Activated T-cell treated with anti-CD3 and anti-CD28 coated beads, Interleukin-2, amount 50 U/mL, for 4 hours (primary cell): Measurements from ENCODE around the gene ZNF740. TPM values are rescaled to one million over a fixed set of nuclear protein-coding genes. Genes with fewer than 3 reads are reported as not detected.
"Not testable (repeated sequence)": the region's sequence is repeated elsewhere in the genome, so short reads cannot be mapped to it uniquely, and the experiment has no call there.

Experiments
- ATAC-seq, 2 donors: fragments of 200-7000 bp; cut with Tn5 transposase; one replicate each; pipeline ENCODE4 v1.10.0; 2021
- DNase-seq: peaks from one replicate; pipeline ENCODE4 v3.0.0-alpha.2; 2020
- H3K27me3 Mint-ChIP-seq: one replicate; pipeline ENCODE4 v1.8.0; 2021; ENCODE audit warnings: low read depth, mixed read lengths
- H3K36me3 Mint-ChIP-seq: one replicate; pipeline ENCODE4 v1.8.0; 2022; ENCODE audit warnings: mixed read lengths; ENCODE audit not compliant: insufficient read depth
- H3K4me1 Mint-ChIP-seq: one replicate; pipeline ENCODE4 v1.8.0; 2021; ENCODE audit warnings: low read depth, mixed read lengths
- H3K4me3 Mint-ChIP-seq: one replicate; pipeline ENCODE4 v1.8.0; 2021; ENCODE audit warnings: mild to moderate bottlenecking, moderate library complexity, mixed read lengths
- H3K9me3 Mint-ChIP-seq: one replicate; pipeline ENCODE4 v1.8.0; 2021; ENCODE audit warnings: mixed read lengths
- total RNA-seq, 3 donors: library from RNA; stranded (reverse); gene quantifications; one replicate each; pipeline ENCODE4 v1.2.1, GENCODE V29; 2021

The ZNF740 gene
- total RNA-seq, 3 donors from 2014 or later: 29.7 to 41.5 (median 36.6) TPM

DNA sequence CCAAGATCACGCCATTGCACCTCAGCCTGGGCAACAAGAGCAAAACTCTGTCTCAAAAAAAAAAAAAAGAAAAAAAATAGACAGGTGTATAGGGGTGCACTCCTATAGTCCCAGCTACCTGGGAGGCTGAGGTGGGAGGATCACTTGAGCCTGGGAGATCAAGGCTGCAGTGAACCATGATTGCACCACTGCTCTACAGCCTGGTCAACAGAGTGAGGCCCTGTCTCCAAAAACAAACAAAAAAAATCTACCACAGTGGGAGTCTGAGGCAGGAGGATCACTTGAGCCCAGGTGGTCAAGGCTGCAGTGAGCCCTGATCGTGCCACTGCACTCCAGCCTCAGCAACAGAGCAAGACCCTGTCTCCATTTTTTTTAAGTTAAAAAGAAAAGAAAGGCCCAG, 17.5 kb upstream of the ZNF740 start:
- H3K9me3 Mint-ChIP-seq, H3K27me3 Mint-ChIP-seq, DNase-seq, H3K4me3 Mint-ChIP-seq, H3K36me3 Mint-ChIP-seq, H3K4me1 Mint-ChIP-seq, ATAC-seq: not testable (repeated sequence)

DNA sequence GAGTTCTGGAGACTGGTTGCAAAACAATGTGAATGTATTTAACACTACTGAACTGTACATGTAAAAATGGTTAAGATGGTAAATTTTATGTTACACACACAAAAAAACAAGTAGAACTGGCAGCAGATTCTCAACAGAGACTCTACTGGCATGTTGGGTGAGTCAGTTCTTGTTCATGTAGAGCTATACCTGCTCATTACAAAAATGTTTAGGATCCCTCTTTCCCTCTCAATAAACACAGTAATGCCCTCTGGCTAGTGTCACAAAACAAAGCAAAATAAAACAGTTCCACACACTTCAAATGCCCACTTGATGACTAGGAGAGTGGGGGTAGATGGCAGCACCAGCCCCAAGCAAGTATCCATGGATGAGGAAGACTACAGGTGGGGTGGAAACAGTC, 13.7 kb upstream of the ZNF740 start:
- Mint-ChIP-seq H3K4me3 (no peak overlapping the region), H3K9me3 (no peaks in the 10 kb centered on the region)
- DNase-seq: no peak

DNA sequence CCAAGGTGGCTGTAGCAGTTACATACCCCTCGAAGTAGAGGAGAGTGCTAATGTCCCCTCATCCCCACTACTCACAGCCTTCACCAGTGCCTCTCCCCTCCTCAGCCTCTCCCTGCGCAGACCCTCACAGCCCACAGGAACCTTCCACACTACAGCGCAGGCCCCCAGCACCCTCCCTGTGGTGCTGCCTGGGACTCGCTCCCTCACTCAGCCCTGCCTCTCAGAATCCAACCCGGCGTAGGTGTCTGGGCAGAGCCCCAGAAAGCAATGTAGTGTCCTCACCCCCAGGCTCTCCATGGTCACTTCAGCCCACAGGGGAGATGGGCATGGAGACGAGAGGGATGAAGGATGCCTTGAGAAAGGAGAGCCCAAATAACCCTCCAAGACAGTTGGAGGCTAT, 10.9 kb upstream of the ZNF740 start:
- no peaks in the 10 kb centered on the region for H3K27me3 Mint-ChIP-seq
- DNase-seq (no peak), ATAC-seq (no peak)
- peaks cover 12% of the 10 kb centered on the region for H3K36me3 Mint-ChIP-seq
- no peaks in the 10 kb centered on the region for H3K4me1 Mint-ChIP-seq
- H3K4me3 Mint-ChIP-seq: no peak overlapping the region
- H3K9me3 Mint-ChIP-seq: no peaks in the 10 kb centered on the region

More for the DNA sequence above, 13.7 kb upstream of the ZNF740 start:
- no peak for ATAC-seq
- peaks cover 11% of the 10 kb centered on the region for H3K36me3 Mint-ChIP-seq
- no peaks in the 10 kb centered on the region for H3K4me1 Mint-ChIP-seq
- H3K27me3 Mint-ChIP-seq: no peaks in the 10 kb centered on the region

GRCh38 chr12:53170215-53170614, 10.3 kb upstream of the ZNF740 start:
- Mint-ChIP-seq H3K36me3 (peaks cover 12% of the 10 kb centered on the region), H3K27me3 (no peaks in the 10 kb centered on the region), H3K9me3 (no peaks in the 10 kb centered on the region), H3K4me3 (no peak overlapping the region), H3K4me1 (no peaks in the 10 kb centered on the region)
- no peak for ATAC-seq
- no peak for DNase-seq

DNA sequence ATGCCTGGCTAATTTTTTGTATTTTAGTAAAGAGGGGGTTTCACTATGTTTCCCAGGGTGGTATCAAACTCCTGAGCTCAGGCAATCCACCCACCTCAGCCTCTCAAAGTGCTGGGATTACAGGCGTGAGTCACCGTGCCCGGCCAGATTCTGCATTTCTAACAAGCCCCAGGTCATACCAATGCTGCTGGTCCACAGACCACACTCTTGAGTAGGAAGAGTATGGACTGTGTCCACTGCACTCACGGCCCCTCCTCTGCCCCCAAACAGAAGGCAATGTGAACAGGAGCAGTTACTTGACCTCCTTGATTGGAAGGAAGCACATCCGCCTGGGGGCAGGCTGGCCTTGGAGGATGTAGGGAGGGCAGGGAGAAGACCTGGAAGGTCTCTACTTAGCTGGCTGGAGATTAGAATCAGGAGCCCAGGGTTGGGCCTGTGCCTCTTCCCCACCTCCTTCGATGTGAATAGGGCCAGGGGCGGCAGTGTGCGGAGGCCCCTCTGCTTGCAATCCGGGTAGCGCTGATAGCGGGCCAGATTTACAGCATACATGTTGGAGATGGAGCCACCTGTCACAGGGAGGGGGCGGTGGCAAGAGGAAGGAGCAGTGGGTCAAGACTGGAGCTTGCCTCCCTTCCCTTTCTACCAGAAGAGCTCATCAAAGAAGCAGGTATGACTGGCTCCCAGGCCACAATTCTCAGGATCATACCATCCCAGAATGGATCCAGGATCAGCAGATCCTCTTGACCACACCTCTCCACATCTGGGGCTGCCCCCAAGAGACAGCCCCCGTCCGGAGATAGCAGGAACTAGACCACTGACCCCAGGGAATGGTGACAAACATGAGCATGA, 9.4 kb upstream of the ZNF740 start:
- no peaks in the 10 kb centered on the region for H3K9me3 Mint-ChIP-seq
- peaks cover 12% of the 10 kb centered on the region for H3K36me3 Mint-ChIP-seq

GRCh38 chr12:53171725-53172329, 8.7 kb upstream of the ZNF740 start:
- Mint-ChIP-seq H3K4me1 (no peaks in the 10 kb centered on the region), H3K4me3 (no peak overlapping the region), H3K36me3 (peaks cover 12% of the 10 kb centered on the region), H3K9me3 (no peaks in the 10 kb centered on the region), H3K27me3 (no peaks in the 10 kb centered on the region)
- DNase-seq (no peak), ATAC-seq (no peak)

More for the DNA sequence above, 9.4 kb upstream of the ZNF740 start:
- no peak overlapping the region for H3K4me3 Mint-ChIP-seq
- H3K27me3 Mint-ChIP-seq: no peaks in the 10 kb centered on the region
- ATAC-seq: no peak
- no peak for DNase-seq
- H3K4me1 Mint-ChIP-seq: no peaks in the 10 kb centered on the region

DNA sequence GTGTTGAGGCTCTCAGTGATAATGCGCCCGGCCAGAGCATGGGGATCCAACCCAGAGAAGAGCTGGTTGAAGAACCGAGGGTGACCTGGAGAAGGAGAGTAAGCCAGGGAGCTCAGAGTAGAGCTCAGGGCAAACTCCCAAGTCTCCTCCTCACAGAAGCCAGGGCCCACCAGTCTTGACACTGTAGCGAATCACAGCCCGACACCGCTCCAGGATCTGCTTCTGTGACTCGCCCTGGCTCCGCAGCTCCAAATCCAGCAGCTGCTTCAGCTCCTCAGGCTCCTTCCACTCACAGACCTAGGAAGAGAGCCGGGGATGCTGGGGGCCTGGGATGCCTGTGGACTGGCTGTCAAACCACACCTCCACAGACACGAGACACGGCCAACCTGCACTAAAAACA, 8.2 kb upstream of the ZNF740 start:
- Mint-ChIP-seq H3K27me3 (no peaks in the 10 kb centered on the region), H3K9me3 (no peaks in the 10 kb centered on the region), H3K36me3 (peaks cover 12% of the 10 kb centered on the region), H3K4me3 (no peak overlapping the region), H3K4me1 (no peaks in the 10 kb centered on the region)
- no peak for DNase-seq
- ATAC-seq: no peak

DNA sequence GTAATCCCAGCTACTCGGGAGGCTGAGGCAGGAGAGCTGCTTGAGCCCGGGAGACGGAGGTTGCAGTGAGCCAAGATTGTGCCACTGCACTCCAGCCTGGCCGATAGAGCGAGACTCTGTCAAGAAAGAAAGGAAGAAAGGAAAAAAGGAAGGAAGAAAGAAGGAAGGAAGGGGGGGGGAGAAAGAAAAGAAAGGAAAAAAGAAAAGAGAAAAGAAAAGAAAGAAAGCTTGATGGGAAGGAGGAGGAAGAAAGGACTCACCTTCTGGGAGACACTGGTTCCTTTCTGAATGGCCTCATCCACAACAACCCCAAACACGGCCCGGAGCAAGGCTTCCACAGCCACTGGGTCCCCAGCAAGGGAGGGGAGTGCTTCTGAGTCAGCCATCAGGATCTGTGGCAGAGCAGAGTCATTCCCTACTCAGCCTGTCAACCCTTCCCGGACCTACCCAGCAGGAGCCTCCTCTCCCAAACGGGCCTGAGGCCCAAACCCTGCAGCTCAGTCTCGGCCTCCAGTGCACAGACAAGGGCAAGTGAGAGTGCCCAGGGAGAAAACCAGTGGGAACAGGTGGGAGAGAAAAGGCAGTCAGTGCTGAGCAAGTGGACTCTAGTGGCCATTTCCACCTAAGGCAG, 7.3 kb upstream of the ZNF740 start:
- Mint-ChIP-seq H3K4me3 (no peak overlapping the region), H3K27me3 (no peaks in the 10 kb centered on the region), H3K9me3 (no peaks in the 10 kb centered on the region), H3K4me1 (no peaks in the 10 kb centered on the region), H3K36me3 (peaks cover 12% of the 10 kb centered on the region)
- no peak for DNase-seq
- no peak for ATAC-seq

- DNase-seq (no peak), ATAC-seq (no peak)
- Mint-ChIP-seq H3K4me3 (no peak overlapping the region), H3K27me3 (no peaks in the 10 kb centered on the region), H3K36me3 (peaks cover 7% of the 10 kb centered on the region), H3K4me1 (peaks cover 11% of the 10 kb centered on the region), H3K9me3 (no peaks in the 10 kb centered on the region)
These were observed 5.5 kb upstream of the ZNF740 start for GRCh38 chr12:53174881-53175491.

DNA sequence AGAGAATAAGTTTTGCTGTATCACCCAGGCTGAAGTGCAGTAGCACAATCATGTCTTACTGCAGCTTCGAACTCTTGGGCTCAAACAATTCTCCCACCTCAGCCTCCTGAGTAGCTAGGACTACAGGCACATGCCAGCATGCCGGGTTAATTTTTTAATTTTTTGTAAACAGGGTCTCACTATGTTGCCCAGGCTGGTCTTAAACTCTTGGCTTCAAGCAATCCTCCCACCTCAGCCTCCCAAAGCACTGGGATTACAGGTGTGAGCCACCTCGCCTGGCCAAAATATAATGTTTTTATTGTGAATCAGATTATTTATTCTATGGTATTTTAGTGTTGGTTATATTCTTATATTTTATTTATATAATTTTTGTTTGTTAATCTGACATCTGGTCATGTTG, 3.8 kb upstream of the ZNF740 start:
- DNase-seq (no peak), ATAC-seq (no peak)
- peaks cover 8% of the 10 kb centered on the region for H3K36me3 Mint-ChIP-seq
- no peaks in the 10 kb centered on the region for H3K27me3 Mint-ChIP-seq
- H3K9me3 Mint-ChIP-seq: no peaks in the 10 kb centered on the region
- peaks cover 18% of the 10 kb centered on the region for H3K4me1 Mint-ChIP-seq
- no peak overlapping the region for H3K4me3 Mint-ChIP-seq

DNA sequence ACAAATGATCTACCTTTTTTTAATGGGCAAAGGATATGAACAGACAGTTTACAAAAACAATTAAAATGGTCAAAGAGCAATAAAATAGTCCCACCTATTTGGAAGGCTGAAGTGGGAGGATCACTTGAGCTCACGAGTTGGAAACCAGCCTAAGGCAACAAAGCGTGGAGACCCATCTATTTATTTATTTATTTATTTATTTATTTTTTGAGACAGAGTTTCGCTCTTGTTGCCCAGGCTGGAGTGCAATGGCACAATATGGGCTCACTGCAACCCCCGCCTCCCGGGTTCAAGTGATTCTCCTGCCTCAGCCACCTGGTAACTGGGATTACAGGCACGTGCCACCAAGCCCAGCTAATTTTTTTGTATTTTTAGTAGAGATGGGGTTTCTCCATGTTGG, 3.1 kb upstream of the ZNF740 start:
- not testable (repeated sequence) for H3K4me3 Mint-ChIP-seq, H3K9me3 Mint-ChIP-seq, ATAC-seq, DNase-seq, H3K27me3 Mint-ChIP-seq
- Mint-ChIP-seq H3K4me1 (peaks cover 25% of the 10 kb centered on the region), H3K36me3 (peaks cover 13% of the 10 kb centered on the region)

DNA sequence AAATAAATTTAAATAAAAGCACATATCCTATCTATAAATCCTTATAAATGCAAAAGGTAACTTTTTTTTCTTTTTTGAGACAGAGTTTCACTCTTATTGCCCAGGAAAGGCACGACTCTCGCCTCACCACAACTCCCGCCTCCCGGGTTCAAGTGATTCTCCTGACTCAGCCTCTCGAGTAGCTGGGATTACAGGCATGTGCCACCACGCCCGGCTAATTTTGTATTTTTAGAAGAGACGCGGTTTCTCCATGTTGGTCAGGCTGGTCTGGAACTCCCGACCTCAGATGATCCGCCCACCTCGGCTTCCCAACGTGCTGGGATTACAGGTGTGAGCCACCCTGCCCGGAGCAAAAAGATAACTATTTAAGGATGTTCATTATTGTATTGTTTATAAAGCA, 1.7 kb upstream of the ZNF740 start:
- H3K9me3 Mint-ChIP-seq, ATAC-seq, DNase-seq, H3K27me3 Mint-ChIP-seq: not testable (repeated sequence)
- Mint-ChIP-seq H3K36me3 (peaks cover 15% of the 10 kb centered on the region), H3K4me3 (peak overlapping the region; percentile 89), H3K4me1 (peaks cover 39% of the 10 kb centered on the region)

DNA sequence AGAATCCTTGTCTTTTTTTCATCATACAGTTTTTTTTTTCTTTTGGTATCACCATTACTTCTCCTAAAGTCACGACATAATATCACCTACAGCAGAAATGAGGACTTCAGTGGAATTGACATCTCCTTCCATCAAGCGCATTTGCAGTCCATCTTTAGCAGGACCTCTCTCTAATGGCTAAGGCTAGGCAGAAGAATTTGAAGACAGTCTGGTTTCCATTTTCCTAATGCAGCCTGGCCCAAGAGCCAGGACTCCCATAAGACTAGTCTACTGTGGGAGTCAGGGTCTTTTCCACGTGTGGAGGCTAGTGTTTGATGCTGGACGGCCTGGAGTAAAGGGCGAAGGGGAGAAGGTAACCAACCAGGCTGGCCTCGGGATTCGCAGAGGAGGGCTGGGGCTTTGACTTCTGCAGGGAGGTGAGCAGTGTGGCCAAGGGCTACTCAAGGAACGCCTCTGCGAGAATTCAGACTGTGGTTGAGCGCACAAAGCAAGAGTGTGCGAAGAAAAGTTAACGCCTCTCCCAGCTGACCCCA, 769 bp upstream of the ZNF740 start:
- peaks cover 48% of the 10 kb centered on the region for H3K4me1 Mint-ChIP-seq
- ATAC-seq: peak; percentile 1 to 4
- no peak for DNase-seq

GRCh38 chr12:53180931-53181645, 566 bp downstream of the ZNF740 start:
- Mint-ChIP-seq H3K27me3 (no peaks in the 10 kb centered on the region), H3K4me1 (peaks cover 53% of the 10 kb centered on the region), H3K36me3 (peaks cover 19% of the 10 kb centered on the region), H3K4me3 (peak overlapping the region; percentile 97), H3K9me3 (no peaks in the 10 kb centered on the region)
- DNase-seq: peak; percentile 73
- ATAC-seq: peak; percentile 61 to 69

More for the DNA sequence above, 769 bp upstream of the ZNF740 start:
- Mint-ChIP-seq H3K4me3 (peak overlapping the region; percentile 89), H3K9me3 (no peaks in the 10 kb centered on the region), H3K27me3 (no peaks in the 10 kb centered on the region), H3K36me3 (peaks cover 15% of the 10 kb centered on the region)
